A673 (cell line): Measurements from ENCODE around the gene ENOX2.

Source experiments
- CTCF ChIP-seq: fragments of 300-800, 200-600 bp; sonication (generic); conservative IDR thresholded peaks from 2 replicates; pipeline ENCODE4 v1.5.1; 2017; ENCODE audit warnings: low read depth, mild to moderate bottlenecking, antibody characterized with exemption, low read length, moderate library complexity, mixed read lengths
- EZH2 ChIP-seq: fragments of 200-600 bp; sonication (generic); IDR thresholded peaks from 2 replicates; pipeline ENCODE4 v1.6.1; 2017; ENCODE audit warnings: borderline replicate concordance, low read depth, mild to moderate bottlenecking, mixed read lengths, antibody characterized with exemption, low read length; ENCODE audit not compliant: poor library complexity, severe bottlenecking

GRCh38 chrX:130830599-130831346 lies 72.2 kb downstream of the ENOX2 start:
- TF ChIP-seq CTCF = no peak
- no peak for TF ChIP-seq EZH2
